ENCODE results near the gene PRKG1.
A peak's percentile ranks its signal among the peaks of the same experiment; 100 is the strongest.

Gene PRKG1

DNA sequence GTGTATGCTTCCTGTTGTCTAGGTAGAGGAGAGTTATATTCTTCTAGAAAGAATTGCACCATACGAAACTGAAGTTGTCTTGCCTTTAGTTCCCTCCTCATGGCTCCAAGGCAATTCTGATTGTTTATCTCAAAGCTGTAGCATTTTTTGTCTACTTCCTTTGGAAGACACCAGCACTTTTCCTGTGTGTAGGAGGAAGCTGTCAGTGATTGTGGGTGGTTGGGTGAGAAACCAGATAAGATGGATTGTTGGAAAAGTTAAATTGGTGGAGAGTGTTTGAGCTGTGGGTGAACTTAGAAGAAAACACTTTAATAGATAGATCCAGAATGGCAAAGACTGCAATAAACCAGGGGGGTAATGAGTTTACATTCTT lies 637.2 kb downstream of the PRKG1 start:
- TF ChIP-seq SPI1 (IDR thresholded peaks at IDR 0.05; ENCODE audit: low read depth, low read length) (no peak), POLR2AphosphoS5 (IDR thresholded peaks at IDR 0.05; ENCODE audit: low read depth, low read length) (no peak), TAF1 (IDR thresholded peaks at IDR 0.05; ENCODE audit: low read depth, low read length) (no peak), POU2F2 (IDR thresholded peaks at IDR 0.05; ENCODE audit: low read depth, low read length) (no peak), POLR2A (IDR thresholded peaks at IDR 0.05; ENCODE audit: low read depth, low read length) (no peak), PAX5 (IDR thresholded peaks at IDR 0.05; ENCODE audit: insufficient read depth, low read length, severe bottlenecking) (no peak)
- FAIRE-seq (no peak), DNase-seq (ENCODE audit: insufficient read length, low spot score) (no peak)

DNA sequence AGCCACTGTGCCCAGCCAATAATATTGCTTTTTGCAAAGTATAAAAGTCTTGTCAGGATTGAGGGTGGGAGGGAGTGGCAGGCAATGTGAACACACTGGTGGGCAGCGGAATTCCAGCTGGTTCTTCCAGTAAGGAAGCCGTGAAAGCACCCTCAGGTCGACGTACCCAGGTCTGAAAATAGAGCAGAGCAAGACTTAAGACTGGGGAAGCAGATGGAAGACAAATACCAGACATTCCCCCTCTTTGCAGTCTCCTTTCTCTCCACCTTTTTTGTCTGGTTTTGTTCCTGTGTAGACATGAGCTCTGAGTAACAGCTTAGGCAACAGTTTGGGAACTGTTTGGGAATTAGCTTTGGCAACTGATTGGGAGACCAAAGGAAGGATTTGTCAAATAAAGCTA lies 642.7 kb downstream of the PRKG1 start:
- DNase-seq (ENCODE audit: insufficient read length, low spot score) (no peak), FAIRE-seq (no peak)
- TF ChIP-seq PAX5 (IDR thresholded peaks at IDR 0.05; ENCODE audit: insufficient read depth, low read length, severe bottlenecking), result no peak
- no peak for TF ChIP-seq TAF1 (IDR thresholded peaks at IDR 0.05; ENCODE audit: low read depth, low read length)
- TF ChIP-seq POLR2A (IDR thresholded peaks at IDR 0.05; ENCODE audit: low read depth, low read length), result no peak
- TF ChIP-seq SPI1 (IDR thresholded peaks at IDR 0.05; ENCODE audit: low read depth, low read length), result no peak
- no peak for TF ChIP-seq POLR2AphosphoS5 (IDR thresholded peaks at IDR 0.05; ENCODE audit: low read depth, low read length)
- TF ChIP-seq POU2F2 (IDR thresholded peaks at IDR 0.05; ENCODE audit: low read depth, low read length), result no peak

DNA sequence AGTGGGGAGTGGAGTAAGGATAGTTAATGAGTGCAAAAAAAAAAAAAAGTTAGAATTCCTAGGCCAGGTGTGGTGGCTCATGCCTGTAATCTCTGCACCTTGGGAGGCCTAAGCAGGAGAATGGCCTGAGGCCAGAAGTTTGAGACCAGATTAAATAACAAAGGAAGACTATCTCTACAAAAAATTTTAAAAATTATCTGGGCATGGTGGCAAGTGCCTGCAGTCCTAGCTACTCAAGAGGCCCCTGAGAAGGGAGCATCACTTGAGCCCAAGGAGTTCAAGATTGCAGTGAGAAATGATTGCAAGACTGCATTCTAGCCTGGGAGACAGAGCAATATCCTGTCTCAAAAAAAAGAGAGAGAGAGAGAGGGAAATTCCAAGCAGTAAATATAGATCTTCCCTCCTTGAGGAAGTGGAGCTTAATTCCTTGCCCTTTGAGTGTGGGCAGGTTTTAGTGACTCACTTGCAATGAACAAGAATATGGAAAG lies 644.6 kb downstream of the PRKG1 start:
- FAIRE-seq (no peak), DNase-seq (ENCODE audit: insufficient read length, low spot score) (no peak)
- TF ChIP-seq POU2F2 (IDR thresholded peaks at IDR 0.05; ENCODE audit: low read depth, low read length), result no peak
- no peak for TF ChIP-seq TAF1 (IDR thresholded peaks at IDR 0.05; ENCODE audit: low read depth, low read length)
- TF ChIP-seq SPI1 (IDR thresholded peaks at IDR 0.05; ENCODE audit: low read depth, low read length), result no peak
- TF ChIP-seq PAX5 (IDR thresholded peaks at IDR 0.05; ENCODE audit: insufficient read depth, low read length, severe bottlenecking), result no peak
- no peak for TF ChIP-seq POLR2A (IDR thresholded peaks at IDR 0.05; ENCODE audit: low read depth, low read length)
- TF ChIP-seq POLR2AphosphoS5 (IDR thresholded peaks at IDR 0.05; ENCODE audit: low read depth, low read length), result no peak

DNA sequence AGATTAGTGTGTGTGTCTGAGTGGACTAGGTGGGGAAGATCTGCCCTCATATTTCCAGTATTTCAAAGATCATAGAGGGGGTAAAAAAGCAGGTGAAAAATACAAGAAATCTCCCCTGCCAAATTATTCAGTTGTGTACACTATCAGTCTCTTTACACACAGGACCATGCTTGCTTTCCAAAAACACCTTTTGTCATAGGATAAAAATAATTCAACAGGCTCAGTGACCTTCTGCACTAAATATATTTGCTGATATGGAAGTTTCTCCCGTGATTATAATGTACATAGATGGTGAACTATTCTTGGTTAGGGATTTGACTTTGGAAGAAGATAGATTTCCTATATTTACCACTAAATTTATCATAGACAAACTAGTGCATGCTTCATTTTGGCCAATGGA lies 649.8 kb downstream of the PRKG1 start:
- TF ChIP-seq TAF1 (IDR thresholded peaks at IDR 0.05; ENCODE audit: low read depth, low read length), result no peak
- TF ChIP-seq POLR2AphosphoS5 (IDR thresholded peaks at IDR 0.05; ENCODE audit: low read depth, low read length), result no peak
- TF ChIP-seq POLR2A (IDR thresholded peaks at IDR 0.05; ENCODE audit: low read depth, low read length), result no peak
- TF ChIP-seq POU2F2 (IDR thresholded peaks at IDR 0.05; ENCODE audit: low read depth, low read length), result no peak
- TF ChIP-seq SPI1 (IDR thresholded peaks at IDR 0.05; ENCODE audit: low read depth, low read length), result no peak
- TF ChIP-seq PAX5 (IDR thresholded peaks at IDR 0.05; ENCODE audit: insufficient read depth, low read length, severe bottlenecking), result no peak
- no peak for FAIRE-seq
- DNase-seq (ENCODE audit: insufficient read length, low spot score), result no peak

DNA sequence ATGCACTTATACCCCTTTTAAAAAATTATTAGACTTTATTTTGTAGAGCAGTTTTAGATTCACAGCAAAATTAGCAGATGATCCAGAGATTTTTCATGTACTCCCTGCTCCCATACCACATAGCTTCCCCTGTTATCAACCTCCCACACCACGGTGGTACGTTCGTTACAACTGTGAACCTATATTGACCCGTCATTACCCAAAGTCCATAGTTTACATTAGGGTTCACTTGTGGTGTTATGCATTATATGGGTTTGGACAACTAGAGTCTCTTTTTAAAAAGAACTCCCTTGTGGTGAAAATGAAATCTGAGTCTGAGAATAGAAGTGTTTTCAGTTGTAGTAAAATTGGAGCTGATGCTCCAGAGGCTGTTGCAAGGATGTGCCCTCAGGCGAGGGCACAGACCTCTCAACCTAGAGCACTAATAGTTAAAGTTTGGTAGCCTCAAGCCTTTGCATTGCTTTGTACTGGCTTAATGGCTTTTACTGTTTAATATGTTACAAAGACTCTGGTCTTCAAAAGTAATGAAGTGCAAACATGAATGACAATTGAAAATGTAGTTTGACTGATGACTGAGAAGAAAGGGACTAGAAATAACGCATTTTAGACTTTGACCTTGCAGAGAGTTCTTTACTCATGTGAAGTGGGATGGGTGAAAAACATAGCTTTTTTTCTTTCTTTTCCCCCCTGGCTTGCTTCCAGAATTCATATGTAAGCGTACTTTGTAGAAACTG lies 655.7 kb downstream of the PRKG1 start:
- DNase-seq (ENCODE audit: insufficient read length, low spot score), result no peak
- FAIRE-seq, result no peak

DNA sequence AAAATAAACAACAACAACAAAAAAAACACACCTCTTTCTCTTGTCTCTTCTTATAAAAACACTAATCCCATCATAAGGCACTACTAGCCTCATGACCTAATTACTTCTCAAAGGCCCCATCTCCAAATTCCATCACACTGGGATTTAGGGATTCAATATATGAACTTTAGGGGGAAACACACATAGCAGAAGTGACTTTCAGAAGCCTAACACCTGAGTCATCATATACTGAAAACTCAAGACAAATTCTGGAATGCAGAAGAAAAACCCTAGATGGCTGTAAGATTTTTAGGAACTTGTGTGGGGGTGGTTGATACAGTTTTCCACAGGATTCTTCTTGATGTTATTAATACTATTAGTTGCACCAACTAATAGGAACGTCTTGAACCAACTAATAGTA lies 658.8 kb downstream of the PRKG1 start:
- DNase-seq (ENCODE audit: insufficient read length, low spot score) (no peak), FAIRE-seq (no peak)
- TF ChIP-seq POLR2A (IDR thresholded peaks at IDR 0.05; ENCODE audit: low read depth, low read length) (no peak), TAF1 (IDR thresholded peaks at IDR 0.05; ENCODE audit: low read depth, low read length) (no peak), POLR2AphosphoS5 (IDR thresholded peaks at IDR 0.05; ENCODE audit: low read depth, low read length) (no peak), POU2F2 (IDR thresholded peaks at IDR 0.05; ENCODE audit: low read depth, low read length) (no peak), PAX5 (IDR thresholded peaks at IDR 0.05; ENCODE audit: insufficient read depth, low read length, severe bottlenecking) (no peak), SPI1 (IDR thresholded peaks at IDR 0.05; ENCODE audit: low read depth, low read length) (no peak)

More for the DNA sequence above, 655.7 kb downstream of the PRKG1 start:
- TF ChIP-seq SPI1 (IDR thresholded peaks at IDR 0.05; ENCODE audit: low read depth, low read length), result no peak
- TF ChIP-seq POU2F2 (IDR thresholded peaks at IDR 0.05; ENCODE audit: low read depth, low read length), result no peak
- TF ChIP-seq POLR2AphosphoS5 (IDR thresholded peaks at IDR 0.05; ENCODE audit: low read depth, low read length), result no peak
- TF ChIP-seq PAX5 (IDR thresholded peaks at IDR 0.05; ENCODE audit: insufficient read depth, low read length, severe bottlenecking), result no peak
- TF ChIP-seq POLR2A (IDR thresholded peaks at IDR 0.05; ENCODE audit: low read depth, low read length), result no peak
- TF ChIP-seq TAF1 (IDR thresholded peaks at IDR 0.05; ENCODE audit: low read depth, low read length), result no peak

DNA sequence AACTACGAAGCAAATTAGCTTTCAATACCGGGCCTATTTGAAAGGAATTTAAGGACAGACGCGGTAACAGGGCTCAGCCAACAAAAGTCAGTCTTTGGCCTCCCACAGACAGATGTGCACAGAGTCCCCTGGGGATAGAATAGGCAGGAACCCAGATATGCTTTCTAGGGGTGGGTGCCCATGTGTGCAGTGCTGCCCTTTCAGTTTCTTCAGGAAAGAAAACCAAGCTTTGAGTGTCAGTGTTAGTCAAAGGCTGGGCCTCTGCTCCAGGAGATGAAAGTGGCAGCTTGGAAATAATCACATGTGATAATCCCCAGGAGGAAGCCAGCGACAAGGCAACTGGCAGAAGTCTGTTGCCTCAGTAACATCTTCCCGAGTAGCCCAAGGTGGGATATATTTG lies 668.9 kb downstream of the PRKG1 start:
- no peak for DNase-seq (ENCODE audit: insufficient read length, low spot score)
- TF ChIP-seq POLR2AphosphoS5 (IDR thresholded peaks at IDR 0.05; ENCODE audit: low read depth, low read length), result no peak
- no peak for TF ChIP-seq POLR2A (IDR thresholded peaks at IDR 0.05; ENCODE audit: low read depth, low read length)
- no peak for TF ChIP-seq SPI1 (IDR thresholded peaks at IDR 0.05; ENCODE audit: low read depth, low read length)
- TF ChIP-seq POU2F2 (IDR thresholded peaks at IDR 0.05; ENCODE audit: low read depth, low read length), result no peak
- no peak for TF ChIP-seq TAF1 (IDR thresholded peaks at IDR 0.05; ENCODE audit: low read depth, low read length)
- TF ChIP-seq PAX5 (IDR thresholded peaks at IDR 0.05; ENCODE audit: insufficient read depth, low read length, severe bottlenecking), result no peak
- FAIRE-seq, result peak; percentile 62

DNA sequence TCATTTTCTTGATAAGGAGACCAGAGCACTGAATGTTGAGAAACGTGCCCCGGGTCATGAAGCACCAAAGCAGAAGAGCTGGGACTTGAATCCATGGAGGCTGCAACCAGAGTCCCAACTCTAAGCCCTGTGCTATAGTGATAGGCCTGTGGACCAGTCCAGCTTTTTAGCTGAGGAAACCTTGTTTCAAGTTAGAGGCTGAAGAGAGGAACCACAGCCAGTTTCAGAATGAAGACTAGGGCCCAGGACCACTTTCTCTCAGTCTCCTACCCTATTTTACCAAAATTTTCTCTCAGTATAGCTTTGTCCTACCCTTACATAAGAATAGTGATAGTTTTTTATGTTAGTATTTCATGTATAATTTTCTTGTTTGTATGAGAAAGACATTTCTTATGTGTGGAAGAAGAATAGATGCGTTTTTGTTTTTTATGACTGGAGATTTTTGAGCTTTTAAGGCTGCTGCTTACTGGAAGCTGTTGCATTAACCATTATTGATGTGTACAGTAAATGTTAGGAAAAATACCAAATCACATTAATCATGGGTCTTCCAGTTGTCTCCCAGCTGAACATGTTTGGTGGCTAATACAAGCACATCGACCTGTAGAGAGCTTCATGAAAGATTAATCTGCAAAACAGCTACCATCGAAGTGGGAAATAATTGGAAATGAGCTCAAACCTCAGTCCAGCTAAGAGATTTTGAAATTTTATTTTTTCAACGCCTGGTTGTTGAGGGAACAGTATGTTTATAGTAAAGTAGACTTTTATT lies 670.1 kb downstream of the PRKG1 start:
- DNase-seq (ENCODE audit: insufficient read length, low spot score), result no peak
- no peak for FAIRE-seq
- TF ChIP-seq POU2F2 (IDR thresholded peaks at IDR 0.05; ENCODE audit: low read depth, low read length) (no peak), PAX5 (IDR thresholded peaks at IDR 0.05; ENCODE audit: insufficient read depth, low read length, severe bottlenecking) (no peak), TAF1 (IDR thresholded peaks at IDR 0.05; ENCODE audit: low read depth, low read length) (no peak), SPI1 (IDR thresholded peaks at IDR 0.05; ENCODE audit: low read depth, low read length) (no peak), POLR2AphosphoS5 (IDR thresholded peaks at IDR 0.05; ENCODE audit: low read depth, low read length) (no peak)

DNA sequence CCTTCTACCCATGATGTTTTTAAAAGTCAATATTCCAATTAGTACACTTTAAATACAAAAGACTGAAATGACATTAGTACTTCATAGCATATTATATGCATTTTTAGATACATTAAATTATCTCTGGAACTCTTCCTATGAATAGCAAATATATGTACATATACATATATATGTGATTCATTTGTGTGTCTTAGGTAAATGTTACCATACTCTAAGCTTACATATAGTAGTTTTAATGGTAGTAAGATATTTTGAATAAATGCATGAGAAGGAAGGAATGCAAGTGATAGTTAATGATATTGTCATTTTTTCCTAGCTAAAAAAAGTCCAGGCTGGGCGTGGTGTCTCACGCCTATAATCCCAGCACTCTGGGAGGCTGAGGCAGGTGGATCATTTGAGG lies 671.1 kb downstream of the PRKG1 start:
- FAIRE-seq (no peak), DNase-seq (ENCODE audit: insufficient read length, low spot score) (no peak)
- TF ChIP-seq SPI1 (IDR thresholded peaks at IDR 0.05; ENCODE audit: low read depth, low read length) (no peak), POLR2AphosphoS5 (IDR thresholded peaks at IDR 0.05; ENCODE audit: low read depth, low read length) (no peak), POU2F2 (IDR thresholded peaks at IDR 0.05; ENCODE audit: low read depth, low read length) (no peak), POLR2A (IDR thresholded peaks at IDR 0.05; ENCODE audit: low read depth, low read length) (no peak), TAF1 (IDR thresholded peaks at IDR 0.05; ENCODE audit: low read depth, low read length) (no peak), PAX5 (IDR thresholded peaks at IDR 0.05; ENCODE audit: insufficient read depth, low read length, severe bottlenecking) (no peak)

Data from GM12891 (cell line).